Skeletal muscle satellite cell (primary cell): ENCODE measurements around the gene GPI.
"Not testable (repeated sequence)": the region's sequence is repeated elsewhere in the genome, so short reads cannot be mapped to it uniquely, and the experiment has no call there.

Experiments
- H3K27me3 ChIP-seq: 2 replicates; pipeline ENCODE4 v1.7.0; 2013; ENCODE audit warnings: low read length; ENCODE audit not compliant: control insufficient read depth, insufficient read depth
- H3K36me3 ChIP-seq: 2 replicates; pipeline ENCODE4 v1.7.0; 2013; ENCODE audit warnings: mild to moderate bottlenecking, control low read depth, low read length; ENCODE audit not compliant: insufficient read depth
- H3K4me1 ChIP-seq: 2 replicates; pipeline ENCODE4 v1.7.0; 2013; ENCODE audit warnings: low read length; ENCODE audit not compliant: control insufficient read depth, insufficient read depth
- H3K4me2 ChIP-seq: 2 replicates; pipeline ENCODE4 v1.7.0; 2013; ENCODE audit warnings: mild to moderate bottlenecking, low read length
- H3K4me3 ChIP-seq: 2 replicates; pipeline ENCODE4 v1.7.0; 2013; ENCODE audit warnings: low read length
- H3K9ac ChIP-seq: 2 replicates; pipeline ENCODE4 v1.7.0; 2013; ENCODE audit warnings: mild to moderate bottlenecking, low read depth, low read length, moderate library complexity
- H3K9me3 ChIP-seq: replicated peaks from 2 replicates; pipeline ENCODE4 v1.7.0; 2013; ENCODE audit warnings: mild to moderate bottlenecking, control low read depth, low read length

Gene GPI

GRCh38 chr19:34325981-34326787 is 38.8 kb upstream of the GPI start:
- Histone ChIP-seq H3K36me3 (peaks cover 40% of the 10 kb centered on the region), H3K4me3 (no peak overlapping the region), H3K4me1 (no peaks in the 10 kb centered on the region), H3K27me3 (no peaks in the 10 kb centered on the region), H3K4me2 (no peak overlapping the region), H3K9ac (no peak overlapping the region), H3K9me3 (no peaks in the 10 kb centered on the region)

GRCh38 chr19:34327851-34328250 is 37.1 kb upstream of the GPI start:
- H3K4me3 ChIP-seq, result no peak overlapping the region
- no peak overlapping the region for H3K4me2 ChIP-seq
- no peaks in the 10 kb centered on the region for H3K4me1 ChIP-seq
- no peaks in the 10 kb centered on the region for H3K9me3 ChIP-seq
- no peaks in the 10 kb centered on the region for H3K27me3 ChIP-seq
- no peak overlapping the region for H3K9ac ChIP-seq
- peaks cover 47% of the 10 kb centered on the region for H3K36me3 ChIP-seq

DNA sequence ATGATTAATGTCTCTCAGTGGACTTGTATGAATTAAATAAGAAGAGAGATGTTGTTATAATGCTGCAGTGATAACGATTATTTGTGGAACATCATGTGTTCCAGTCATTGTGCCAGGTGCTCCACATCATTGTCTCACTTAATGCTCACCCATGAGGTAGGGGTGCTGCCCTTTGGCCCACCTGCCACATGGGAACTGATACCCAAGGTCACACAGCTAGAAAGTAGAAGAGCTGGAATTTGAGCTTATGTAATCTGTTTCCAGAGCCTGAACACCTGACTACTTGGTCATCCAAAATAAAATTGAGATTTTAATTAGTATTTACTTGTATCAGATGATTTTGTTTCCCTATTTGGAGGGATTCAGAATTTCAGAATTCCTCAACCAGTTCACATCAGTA is 36.0 kb upstream of the GPI start:
- Histone ChIP-seq H3K4me1 (no peaks in the 10 kb centered on the region), H3K36me3 (peaks cover 44% of the 10 kb centered on the region), H3K4me3 (no peak overlapping the region), H3K27me3 (no peaks in the 10 kb centered on the region), H3K4me2 (no peak overlapping the region), H3K9me3 (no peaks in the 10 kb centered on the region), H3K9ac (no peak overlapping the region)

- H3K4me1 ChIP-seq, result no peaks in the 10 kb centered on the region
- no peaks in the 10 kb centered on the region for H3K9me3 ChIP-seq
- H3K4me2 ChIP-seq, result no peak overlapping the region
- peaks cover 44% of the 10 kb centered on the region for H3K36me3 ChIP-seq
- no peak overlapping the region for H3K4me3 ChIP-seq
- no peak overlapping the region for H3K9ac ChIP-seq
- H3K27me3 ChIP-seq, result no peaks in the 10 kb centered on the region
Measured at GRCh38 chr19:34330116-34330515, 34.9 kb upstream of the GPI start.

- H3K9me3 ChIP-seq, H3K4me2 ChIP-seq, H3K4me3 ChIP-seq, H3K27me3 ChIP-seq, H3K9ac ChIP-seq, H3K4me1 ChIP-seq: not testable (repeated sequence)
- H3K36me3 ChIP-seq, result peaks cover 39% of the 10 kb centered on the region
Measured at GRCh38 chr19:34330596-34330995, 34.4 kb upstream of the GPI start.

DNA sequence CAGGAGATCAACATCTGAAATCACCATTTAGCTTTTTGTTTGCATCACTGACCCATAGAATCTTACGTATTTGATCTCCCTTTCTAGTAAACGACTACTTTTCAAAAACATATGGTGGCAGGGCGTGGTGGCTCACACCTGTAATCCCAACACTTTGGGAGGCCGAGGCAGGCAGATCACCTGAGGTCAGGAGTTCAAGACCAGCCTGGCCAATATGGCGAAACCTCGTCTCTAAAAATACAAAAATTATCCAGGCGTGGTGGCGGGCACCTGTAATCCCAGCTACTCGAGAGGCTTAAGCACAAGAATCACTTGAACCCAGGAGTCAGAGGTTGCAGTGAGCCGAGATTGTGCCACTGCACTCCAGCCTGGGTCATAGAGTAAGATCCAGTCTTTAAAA is 33.4 kb upstream of the GPI start:
- H3K27me3 ChIP-seq, H3K4me3 ChIP-seq, H3K4me2 ChIP-seq, H3K9ac ChIP-seq, H3K4me1 ChIP-seq, H3K9me3 ChIP-seq: not testable (repeated sequence)
- H3K36me3 ChIP-seq, result peaks cover 39% of the 10 kb centered on the region

DNA sequence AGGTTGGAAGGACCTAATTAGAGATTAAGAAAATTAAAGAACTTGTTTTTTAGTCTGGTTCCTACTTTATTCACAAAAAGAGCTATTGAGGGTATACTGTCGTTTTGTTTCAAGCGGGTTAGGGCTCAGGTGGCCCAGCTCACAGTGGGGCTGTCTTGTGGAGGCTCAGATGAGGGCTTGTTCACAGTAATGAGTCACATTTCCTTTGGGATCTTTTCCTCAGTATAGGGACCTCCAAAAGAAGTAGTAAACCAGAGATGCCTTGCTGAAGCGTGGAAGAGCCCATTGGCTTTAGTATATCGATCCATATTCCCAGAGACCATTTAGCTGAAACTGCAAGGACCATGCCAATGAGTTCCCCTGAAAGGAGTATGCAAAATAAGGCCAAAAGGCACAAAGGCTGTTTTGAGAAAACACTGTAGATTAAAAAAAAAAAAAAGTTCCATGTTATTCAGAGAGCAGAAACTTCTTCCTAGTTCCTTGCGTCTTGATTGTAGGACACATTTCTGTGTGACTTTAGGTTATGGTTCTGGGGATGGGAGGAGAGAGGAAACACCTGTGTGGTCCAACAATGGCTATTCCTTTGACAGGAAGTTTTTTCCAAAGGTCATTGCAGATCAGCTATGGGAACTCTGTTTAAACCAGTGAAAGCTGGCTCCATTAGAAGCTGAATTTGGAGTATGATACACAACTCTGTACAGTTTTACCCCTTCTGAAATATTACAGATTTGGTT is 32.8 kb upstream of the GPI start:
- Histone ChIP-seq H3K27me3 (no peaks in the 10 kb centered on the region), H3K4me2 (no peak overlapping the region), H3K9ac (no peak overlapping the region), H3K36me3 (peaks cover 41% of the 10 kb centered on the region), H3K9me3 (no peaks in the 10 kb centered on the region), H3K4me1 (peaks cover 3% of the 10 kb centered on the region), H3K4me3 (no peak overlapping the region)

- Histone ChIP-seq H3K27me3 (no peaks in the 10 kb centered on the region), H3K9me3 (no peaks in the 10 kb centered on the region), H3K36me3 (peaks cover 46% of the 10 kb centered on the region), H3K4me2 (no peak overlapping the region), H3K9ac (no peak overlapping the region), H3K4me3 (no peak overlapping the region), H3K4me1 (peaks cover 3% of the 10 kb centered on the region)
Measured at GRCh38 chr19:34335914-34336313, 29.1 kb upstream of the GPI start.

DNA sequence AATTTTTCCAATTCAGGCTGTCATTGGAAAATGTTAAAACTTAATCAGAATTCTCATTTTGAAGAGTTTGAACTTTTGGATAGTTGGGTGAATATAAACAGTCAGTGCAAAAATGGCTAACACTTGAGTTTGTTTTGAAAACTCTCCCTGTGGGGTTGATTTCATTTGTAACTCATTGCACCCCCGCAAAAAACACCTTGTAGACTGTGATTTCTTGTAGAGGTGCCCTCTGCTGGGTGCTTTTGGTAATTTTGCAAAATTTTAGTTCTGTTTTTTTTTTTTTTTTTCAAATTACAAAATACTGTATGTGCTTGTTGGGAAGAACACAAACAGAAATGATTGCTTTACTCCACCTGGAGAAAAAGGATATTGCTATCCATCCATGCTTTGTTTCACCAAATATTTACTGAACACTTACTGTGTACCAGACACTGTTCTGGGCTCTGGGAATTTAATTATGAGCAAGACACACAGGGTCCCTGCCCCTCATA is 28.2 kb upstream of the GPI start:
- H3K9me3 ChIP-seq, result no peaks in the 10 kb centered on the region
- peaks cover 54% of the 10 kb centered on the region for H3K36me3 ChIP-seq
- no peak overlapping the region for H3K4me3 ChIP-seq
- no peak overlapping the region for H3K4me2 ChIP-seq
- H3K4me1 ChIP-seq, result peaks cover 3% of the 10 kb centered on the region
- H3K27me3 ChIP-seq, result no peaks in the 10 kb centered on the region
- no peak overlapping the region for H3K9ac ChIP-seq

- no peak overlapping the region for H3K4me3 ChIP-seq
- H3K27me3 ChIP-seq, result no peaks in the 10 kb centered on the region
- peaks cover 56% of the 10 kb centered on the region for H3K36me3 ChIP-seq
- H3K9me3 ChIP-seq, result no peaks in the 10 kb centered on the region
- no peak overlapping the region for H3K4me2 ChIP-seq
- peaks cover 3% of the 10 kb centered on the region for H3K4me1 ChIP-seq
- H3K9ac ChIP-seq, result no peak overlapping the region
Measured at GRCh38 chr19:34337739-34338138, 27.3 kb upstream of the GPI start.

- Histone ChIP-seq H3K36me3 (peaks cover 59% of the 10 kb centered on the region), H3K4me2 (no peak overlapping the region)
Measured at GRCh38 chr19:34341935-34342680, 22.9 kb upstream of the GPI start.

More at GRCh38 chr19:34341935-34342680, 22.9 kb upstream of the GPI start:
- no peaks in the 10 kb centered on the region for H3K9me3 ChIP-seq
- H3K4me3 ChIP-seq, result no peak overlapping the region
- H3K9ac ChIP-seq, result no peak overlapping the region
- H3K4me1 ChIP-seq, result no peaks in the 10 kb centered on the region
- H3K27me3 ChIP-seq, result no peaks in the 10 kb centered on the region
